CD14-positive monocyte (primary cell): ENCODE measurements around the gene TRPM8. TPM values are rescaled to one million over a fixed set of nuclear protein-coding genes. Genes with fewer than 3 reads are reported as not detected.
"Not testable (repeated sequence)": the region's sequence is repeated elsewhere in the genome, so short reads cannot be mapped to it uniquely, and the experiment has no call there.

Source experiments
- DNase-seq, 3 donors: peaks; one replicate each; pipeline ENCODE4 v3.0.0-alpha.2; 2011 to 2022
- H2AFZ ChIP-seq: 2 replicates; pipeline ENCODE4 v1.6.0; 2012; ENCODE audit warnings: mild to moderate bottlenecking, low read depth, low read length, inconsistent platforms; ENCODE audit not compliant: insufficient read depth, poor library complexity, severe bottlenecking
- H3K27ac ChIP-seq, 2 donors: 1 replicate in 1 of 2; 2 replicates in 1 of 2; pipeline ENCODE4 v1.5.1; 2012 to 2013; ENCODE audit warnings: low read length in 2 of 2, control low read depth in 1 of 2, inconsistent platforms in 1 of 2, low read depth in 1 of 2, mild to moderate bottlenecking in 1 of 2
- H3K27me3 ChIP-seq, 2 donors: one replicate each; pipeline versions ENCODE4 v1.6.0 to v1.6.1; 2011 to 2013; ENCODE audit warnings: low read length in 2 of 2; ENCODE audit not compliant: control insufficient read depth in 2 of 2, insufficient read depth in 2 of 2
- H3K36me3 ChIP-seq, 2 donors: replicated peaks in 1 of 2; 1 replicate in 1 of 2; 2 replicates in 1 of 2; pipeline versions ENCODE4 v1.5.1 to v1.6.1; 2012 to 2013; ENCODE audit warnings: low read length in 2 of 2, control low read depth in 1 of 2, inconsistent platforms in 1 of 2, mild to moderate bottlenecking in 1 of 2; ENCODE audit not compliant: insufficient read depth in 2 of 2, control insufficient read depth in 1 of 2
- H3K4me1 ChIP-seq, 2 donors: 1 replicate in 1 of 2; 2 replicates in 1 of 2; pipeline versions ENCODE4 v1.5.1 to v1.6.1; 2012 to 2013; ENCODE audit warnings: low read length in 2 of 2, control low read depth in 1 of 2, inconsistent platforms in 1 of 2, mild to moderate bottlenecking in 1 of 2, moderate library complexity in 1 of 2; ENCODE audit not compliant: insufficient read depth in 2 of 2, control insufficient read depth in 1 of 2
- H3K4me2 ChIP-seq: replicated peaks from 2 replicates; pipeline ENCODE3; 2012; ENCODE audit warnings: low read length, moderate library complexity, mild to moderate bottlenecking; ENCODE audit not compliant: poor library complexity, severe bottlenecking; ENCODE audit errors: extremely low read depth
- H3K4me3 ChIP-seq, 3 experiments: fragments of 200-600 bp in 1 of 3; sonication (generic) in 1 of 3; replicated peaks in 1 of 3; 1 replicate in 2 of 3; 2 replicates in 1 of 3; pipeline ENCODE4 v1.5.1; 2011 to 2013; ENCODE audit warnings: low read length in 3 of 3, mild to moderate bottlenecking in 3 of 3, control low read depth in 2 of 3, low read depth in 2 of 3, inconsistent platforms in 1 of 3, moderate library complexity in 1 of 3
- H3K79me2 ChIP-seq: 2 replicates; pipeline ENCODE4 v1.6.0; 2012; ENCODE audit warnings: mild to moderate bottlenecking, control low read depth, inconsistent platforms, low read length, moderate library complexity; ENCODE audit not compliant: insufficient read depth
- H3K9ac ChIP-seq: 2 replicates; pipeline ENCODE4 v1.6.0; 2017; ENCODE audit warnings: low read length, mild to moderate bottlenecking; ENCODE audit not compliant: insufficient read depth, poor library complexity, severe bottlenecking
- H3K9me3 ChIP-seq, 2 donors: replicated peaks in 1 of 2; 1 replicate in 1 of 2; 2 replicates in 1 of 2; pipeline versions ENCODE4 v1.5.1 to v1.6.1; 2012 to 2013; ENCODE audit warnings: low read length in 2 of 2, control low read depth in 1 of 2; ENCODE audit not compliant: control insufficient read depth in 1 of 2, insufficient read depth in 1 of 2
- H4K20me1 ChIP-seq: 2 replicates; pipeline ENCODE4 v1.6.0; 2012; ENCODE audit warnings: mild to moderate bottlenecking, low read length, control low read depth, moderate library complexity; ENCODE audit not compliant: insufficient read depth
- H3K27ac Mint-ChIP-seq, 7 donors: one replicate each; pipeline ENCODE4 v1.8.0; 2020; ENCODE audit warnings: mild to moderate bottlenecking in 7 of 7, mixed read lengths in 7 of 7, moderate library complexity in 6 of 7, inconsistent platforms in 2 of 7
- H3K27me3 Mint-ChIP-seq, 3 donors: one replicate each; pipeline ENCODE4 v1.8.0; 2021 to 2022; ENCODE audit warnings: low read depth in 3 of 3, mild to moderate bottlenecking in 3 of 3, mixed read lengths in 3 of 3, moderate library complexity in 3 of 3, inconsistent platforms in 1 of 3
- H3K36me3 Mint-ChIP-seq, 2 donors: one replicate each; pipeline ENCODE4 v1.8.0; 2020; ENCODE audit warnings: mixed read lengths in 2 of 2, inconsistent platforms in 1 of 2, mild to moderate bottlenecking in 1 of 2
- H3K4me1 Mint-ChIP-seq: one replicate; pipeline ENCODE4 v1.8.0; 2020; ENCODE audit warnings: mild to moderate bottlenecking, mixed read lengths
- H3K4me3 Mint-ChIP-seq, 2 donors: one replicate each; pipeline ENCODE4 v1.8.0; 2020; ENCODE audit warnings: mild to moderate bottlenecking in 2 of 2, mixed read lengths in 2 of 2, moderate library complexity in 1 of 2
- H3K9me3 Mint-ChIP-seq, 7 donors: one replicate each; pipeline ENCODE4 v1.8.0; 2020 to 2022; ENCODE audit warnings: mixed read lengths in 7 of 7, mild to moderate bottlenecking in 6 of 7, moderate library complexity in 6 of 7, inconsistent platforms in 2 of 7
- WGBS: methylation state at CpG from one replicate; pipeline ENCODE4 v1.1.5; 2013; ENCODE audit warnings: missing lambda C conversion rate; ENCODE audit not compliant: insufficient coverage; 5-methylcytosine and 5-hydroxymethylcytosine counted together
- intact Hi-C, 2 donors: fragments of 100-400 bp; cut with micrococcal nuclease; formaldehyde crosslinking; loops; one replicate each; pipeline versions ENCODE4 v1.15.0 to v1.15.1; 2023
- polyA plus RNA-seq, 3 donors: library from polyadenylated mRNA; depleted of rRNA in 1 of 3; unstranded in 2 of 3; stranded (reverse) in 1 of 3; fragments of 300-500 nt in 2 of 3; fragments of >200 nt in 1 of 3; fragmentation: Illumina TruSeq in 2 of 3; gene quantifications; 1 replicate in 2 of 3; 2 replicates in 1 of 3; pipeline ENCODE4 v1.2.3, GENCODE V29; 2012 to 2021
- TF ChIP-seq, protein P1 (sequence below): fragments of 200-600 bp; IDR thresholded peaks from one replicate; pipeline ENCODE4 v1.8.0; 2022; ENCODE audit warnings: antibody characterized with exemption, mild to moderate bottlenecking

Gene TRPM8
- polyA plus RNA-seq, 3 donors: not detected

DNA sequence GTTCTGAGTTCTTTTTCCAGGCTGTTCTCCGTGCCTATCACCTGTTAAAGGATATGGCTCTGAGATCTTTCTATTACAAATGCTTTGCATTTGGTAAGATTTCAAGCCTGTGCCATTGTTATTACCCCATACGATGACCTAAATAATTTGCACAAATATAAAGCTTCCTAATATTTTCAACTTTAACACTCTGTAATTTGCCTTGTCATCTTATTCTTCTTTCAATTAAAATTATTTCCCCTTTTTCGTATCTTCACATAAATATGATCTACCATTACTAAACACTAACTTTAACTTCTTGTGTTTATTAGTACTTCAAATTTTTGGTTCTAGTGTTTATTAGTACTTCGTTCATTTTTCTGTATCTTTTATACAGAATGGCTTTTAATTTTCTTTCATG lies 45.7 kb upstream of the TRPM8 start:
- peaks cover 3 to 8% of the 10 kb centered on the region in 2 donors for H3K27me3 ChIP-seq
- peaks cover 4 to 13% of the 10 kb centered on the region in 2 donors for H3K4me1 ChIP-seq
- no peak for DNase-seq
- no peaks in the 10 kb centered on the region for H3K79me2 ChIP-seq
- H3K9me3 ChIP-seq: peaks cover under 1 to 6% of the 10 kb centered on the region in 2 donors
- no peak overlapping the region for H3K4me3 Mint-ChIP-seq
- H3K4me3 ChIP-seq: no peak overlapping the region
- H3K27ac ChIP-seq: no peak overlapping the region
- peaks cover 6 to 24% (median 16%) of the 10 kb centered on the region in 7 donors for H3K9me3 Mint-ChIP-seq
- WGBS: no CpG with 5 or more reads among the region's 4 CpGs
- peaks cover 15 to 27% (median 23%) of the 10 kb centered on the region in 3 donors for H3K27me3 Mint-ChIP-seq
- no peak overlapping the region for H3K27ac Mint-ChIP-seq
- H3K36me3 ChIP-seq: no peaks in the 10 kb centered on the region
- H2AFZ ChIP-seq: no peak overlapping the region
- intact Hi-C loops: no loop called here
- no peaks in the 10 kb centered on the region for H4K20me1 ChIP-seq
- H3K36me3 Mint-ChIP-seq: no peaks in the 10 kb centered on the region
- peaks cover 17% of the 10 kb centered on the region for H3K4me1 Mint-ChIP-seq
- no peak overlapping the region for H3K4me2 ChIP-seq
- TF ChIP-seq, protein P1, sequence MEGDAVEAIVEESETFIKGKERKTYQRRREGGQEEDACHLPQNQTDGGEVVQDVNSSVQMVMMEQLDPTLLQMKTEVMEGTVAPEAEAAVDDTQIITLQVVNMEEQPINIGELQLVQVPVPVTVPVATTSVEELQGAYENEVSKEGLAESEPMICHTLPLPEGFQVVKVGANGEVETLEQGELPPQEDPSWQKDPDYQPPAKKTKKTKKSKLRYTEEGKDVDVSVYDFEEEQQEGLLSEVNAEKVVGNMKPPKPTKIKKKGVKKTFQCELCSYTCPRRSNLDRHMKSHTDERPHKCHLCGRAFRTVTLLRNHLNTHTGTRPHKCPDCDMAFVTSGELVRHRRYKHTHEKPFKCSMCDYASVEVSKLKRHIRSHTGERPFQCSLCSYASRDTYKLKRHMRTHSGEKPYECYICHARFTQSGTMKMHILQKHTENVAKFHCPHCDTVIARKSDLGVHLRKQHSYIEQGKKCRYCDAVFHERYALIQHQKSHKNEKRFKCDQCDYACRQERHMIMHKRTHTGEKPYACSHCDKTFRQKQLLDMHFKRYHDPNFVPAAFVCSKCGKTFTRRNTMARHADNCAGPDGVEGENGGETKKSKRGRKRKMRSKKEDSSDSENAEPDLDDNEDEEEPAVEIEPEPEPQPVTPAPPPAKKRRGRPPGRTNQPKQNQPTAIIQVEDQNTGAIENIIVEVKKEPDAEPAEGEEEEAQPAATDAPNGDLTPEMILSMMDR: no peak
- H3K9ac ChIP-seq: no peak overlapping the region

DNA sequence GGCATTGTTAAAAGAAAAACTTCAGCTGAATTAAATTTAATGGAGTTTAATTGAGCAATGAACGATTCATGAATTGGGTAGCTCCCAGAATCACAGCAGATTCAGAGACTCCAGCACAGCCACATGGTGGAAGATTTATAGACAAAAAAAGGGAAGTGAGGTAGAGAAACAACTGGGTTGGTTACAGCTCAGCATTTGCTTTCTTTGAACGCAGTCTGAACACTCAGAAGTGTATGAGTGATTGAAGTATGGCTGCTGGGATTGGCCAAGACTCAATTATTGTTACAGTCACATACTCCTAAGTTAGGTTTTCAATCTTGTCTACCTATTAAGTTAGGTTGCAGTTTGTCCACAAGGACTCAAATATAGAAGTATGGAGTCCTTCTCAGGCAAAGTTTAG lies 45.0 kb upstream of the TRPM8 start:
- intact Hi-C loops, H3K36me3 ChIP-seq, H3K4me3 ChIP-seq, H3K9ac ChIP-seq, H3K79me2 ChIP-seq, H3K27ac ChIP-seq, H2AFZ ChIP-seq, H3K27me3 ChIP-seq, H4K20me1 ChIP-seq, H3K4me3 Mint-ChIP-seq, H3K36me3 Mint-ChIP-seq, H3K9me3 ChIP-seq, H3K4me2 ChIP-seq: not testable (repeated sequence)
- H3K27me3 Mint-ChIP-seq: peaks cover 15 to 27% (median 23%) of the 10 kb centered on the region in 3 donors
- peak in 2 of 3 donors; percentile 17 to 32 for DNase-seq
- peaks cover 15% of the 10 kb centered on the region for H3K4me1 Mint-ChIP-seq
- H3K9me3 Mint-ChIP-seq: peaks cover 4 to 21% (median 14%) of the 10 kb centered on the region in 7 donors
- H3K4me1 ChIP-seq: peaks cover 4 to 13% of the 10 kb centered on the region in 2 donors
- peak overlapping the region in 2 of 7 donors; percentile 57 to 61 for H3K27ac Mint-ChIP-seq
- 0% methylated on average over 1 of the region's 2 CpGs for WGBS
